ENCODE measurements around the gene EFTUD2.

Gene EFTUD2

GRCh38 chr17:44859701-44860100 lies 39.5 kb downstream of the EFTUD2 start:
- Histone ChIP-seq H3K27me3 (replicated peaks; ENCODE audit: control insufficient read depth, insufficient read depth, low read length) (no peaks in the 10 kb centered on the region), H3K4me3 (ENCODE audit: low read length) (no peak overlapping the region), H3K36me3 (ENCODE audit: control insufficient read depth, insufficient read depth, low read length, severe bottlenecking) (peaks cover 94% of the 10 kb centered on the region), H3K9ac (ENCODE audit: low read length) (no peak overlapping the region), H3K4me1 (ENCODE audit: control insufficient read depth, insufficient read depth, low read length) (peaks cover 6% of the 10 kb centered on the region), H3K9me3 (ENCODE audit: control insufficient read depth, low read length) (no peaks in the 10 kb centered on the region)
- DNase-seq (ENCODE audit: low read depth): no peak

- H3K36me3 ChIP-seq (ENCODE audit: control insufficient read depth, insufficient read depth, low read length, severe bottlenecking): peaks cover 90% of the 10 kb centered on the region
- H3K4me3 ChIP-seq (ENCODE audit: low read length): no peak overlapping the region
- no peak for DNase-seq (ENCODE audit: low read depth)
- H3K9ac ChIP-seq (ENCODE audit: low read length): no peak overlapping the region
- H3K9me3 ChIP-seq (ENCODE audit: control insufficient read depth, low read length): no peaks in the 10 kb centered on the region
- H3K4me1 ChIP-seq (ENCODE audit: control insufficient read depth, insufficient read depth, low read length): peaks cover 6% of the 10 kb centered on the region
- no peaks in the 10 kb centered on the region for H3K27me3 ChIP-seq (replicated peaks; ENCODE audit: control insufficient read depth, insufficient read depth, low read length)
Observed at GRCh38 chr17:44854192-44854591, 45.1 kb downstream of the EFTUD2 start.

- no peak overlapping the region for H3K9ac ChIP-seq (ENCODE audit: low read length)
- H3K4me3 ChIP-seq (ENCODE audit: low read length): no peak overlapping the region
- no peak for DNase-seq (ENCODE audit: low read depth)
- peaks cover 56% of the 10 kb centered on the region for H3K36me3 ChIP-seq (ENCODE audit: control insufficient read depth, insufficient read depth, low read length, severe bottlenecking)
- no peaks in the 10 kb centered on the region for H3K27me3 ChIP-seq (replicated peaks; ENCODE audit: control insufficient read depth, insufficient read depth, low read length)
- H3K9me3 ChIP-seq (ENCODE audit: control insufficient read depth, low read length): no peaks in the 10 kb centered on the region
- no peaks in the 10 kb centered on the region for H3K4me1 ChIP-seq (ENCODE audit: control insufficient read depth, insufficient read depth, low read length)
Observed at GRCh38 chr17:44850612-44851011, 48.6 kb downstream of the EFTUD2 start.

- DNase-seq (ENCODE audit: low read depth): no peak
- Histone ChIP-seq H3K4me3 (ENCODE audit: low read length) (no peak overlapping the region), H3K9ac (ENCODE audit: low read length) (no peak overlapping the region), H3K9me3 (ENCODE audit: control insufficient read depth, low read length) (no peaks in the 10 kb centered on the region), H3K4me1 (ENCODE audit: control insufficient read depth, insufficient read depth, low read length) (no peaks in the 10 kb centered on the region), H3K27me3 (replicated peaks; ENCODE audit: control insufficient read depth, insufficient read depth, low read length) (no peaks in the 10 kb centered on the region), H3K36me3 (ENCODE audit: control insufficient read depth, insufficient read depth, low read length, severe bottlenecking) (peaks cover 50% of the 10 kb centered on the region)
Observed at GRCh38 chr17:44850025-44850424, 49.2 kb downstream of the EFTUD2 start.

GRCh38 chr17:44848961-44849489 lies 50.2 kb downstream of the EFTUD2 start:
- H3K9ac ChIP-seq (ENCODE audit: low read length): no peak overlapping the region
- H3K9me3 ChIP-seq (ENCODE audit: control insufficient read depth, low read length): no peaks in the 10 kb centered on the region
- H3K36me3 ChIP-seq (ENCODE audit: control insufficient read depth, insufficient read depth, low read length, severe bottlenecking): peaks cover 40% of the 10 kb centered on the region
- H3K4me1 ChIP-seq (ENCODE audit: control insufficient read depth, insufficient read depth, low read length): peaks cover 3% of the 10 kb centered on the region
- H3K27me3 ChIP-seq (replicated peaks; ENCODE audit: control insufficient read depth, insufficient read depth, low read length): no peaks in the 10 kb centered on the region
- no peak overlapping the region for H3K4me3 ChIP-seq (ENCODE audit: low read length)
- no peak for DNase-seq (ENCODE audit: low read depth)

GRCh38 chr17:44848257-44848795 lies 50.9 kb downstream of the EFTUD2 start:
- Histone ChIP-seq H3K9me3 (ENCODE audit: control insufficient read depth, low read length) (no peaks in the 10 kb centered on the region), H3K27me3 (replicated peaks; ENCODE audit: control insufficient read depth, insufficient read depth, low read length) (no peaks in the 10 kb centered on the region), H3K4me3 (ENCODE audit: low read length) (no peak overlapping the region), H3K9ac (ENCODE audit: low read length) (no peak overlapping the region), H3K4me1 (ENCODE audit: control insufficient read depth, insufficient read depth, low read length) (peaks cover 3% of the 10 kb centered on the region), H3K36me3 (ENCODE audit: control insufficient read depth, insufficient read depth, low read length, severe bottlenecking) (peaks cover 33% of the 10 kb centered on the region)
- DNase-seq (ENCODE audit: low read depth): no peak

- peaks cover 29% of the 10 kb centered on the region for H3K36me3 ChIP-seq (ENCODE audit: control insufficient read depth, insufficient read depth, low read length, severe bottlenecking)
- no peaks in the 10 kb centered on the region for H3K27me3 ChIP-seq (replicated peaks; ENCODE audit: control insufficient read depth, insufficient read depth, low read length)
- no peaks in the 10 kb centered on the region for H3K9me3 ChIP-seq (ENCODE audit: control insufficient read depth, low read length)
- H3K4me1 ChIP-seq (ENCODE audit: control insufficient read depth, insufficient read depth, low read length): peaks cover 3% of the 10 kb centered on the region
- DNase-seq (ENCODE audit: low read depth): no peak
- no peak within 1 kb of the TSS for H3K4me3 ChIP-seq (ENCODE audit: low read length)
- H3K9ac ChIP-seq (ENCODE audit: low read length): no peak within 1 kb of the TSS
Observed at GRCh38 chr17:44847586-44847985, 51.7 kb downstream of the EFTUD2 start, which contains the start of gene HIGD1B. HIGD1B (plus strand) TSS chr17:44847883; CDS start chr17:44848153, 270 bp downstream.

GRCh38 chr17:44846206-44846605 lies 53.0 kb downstream of the EFTUD2 start:
- no peaks in the 10 kb centered on the region for H3K27me3 ChIP-seq (replicated peaks; ENCODE audit: control insufficient read depth, insufficient read depth, low read length)
- H3K9ac ChIP-seq (ENCODE audit: low read length): no peak overlapping the region
- no peak for DNase-seq (ENCODE audit: low read depth)
- peaks cover 15% of the 10 kb centered on the region for H3K36me3 ChIP-seq (ENCODE audit: control insufficient read depth, insufficient read depth, low read length, severe bottlenecking)
- no peaks in the 10 kb centered on the region for H3K9me3 ChIP-seq (ENCODE audit: control insufficient read depth, low read length)
- H3K4me3 ChIP-seq (ENCODE audit: low read length): no peak overlapping the region
- peaks cover 3% of the 10 kb centered on the region for H3K4me1 ChIP-seq (ENCODE audit: control insufficient read depth, insufficient read depth, low read length)

- Histone ChIP-seq H3K36me3 (ENCODE audit: control insufficient read depth, insufficient read depth, low read length, severe bottlenecking) (no peaks in the 10 kb centered on the region), H3K4me1 (ENCODE audit: control insufficient read depth, insufficient read depth, low read length) (peaks cover 3% of the 10 kb centered on the region), H3K9me3 (ENCODE audit: control insufficient read depth, low read length) (no peaks in the 10 kb centered on the region), H3K9ac (ENCODE audit: low read length) (no peak overlapping the region), H3K4me3 (ENCODE audit: low read length) (no peak overlapping the region), H3K27me3 (replicated peaks; ENCODE audit: control insufficient read depth, insufficient read depth, low read length) (no peaks in the 10 kb centered on the region)
- DNase-seq (ENCODE audit: low read depth): no peak
Observed at GRCh38 chr17:44844390-44844830, 54.8 kb downstream of the EFTUD2 start.

- no peak overlapping the region for H3K9ac ChIP-seq (ENCODE audit: low read length)
- no peaks in the 10 kb centered on the region for H3K36me3 ChIP-seq (ENCODE audit: control insufficient read depth, insufficient read depth, low read length, severe bottlenecking)
- H3K4me3 ChIP-seq (ENCODE audit: low read length): no peak overlapping the region
- DNase-seq (ENCODE audit: low read depth): no peak
- H3K27me3 ChIP-seq (replicated peaks; ENCODE audit: control insufficient read depth, insufficient read depth, low read length): no peaks in the 10 kb centered on the region
- peaks cover 3% of the 10 kb centered on the region for H3K4me1 ChIP-seq (ENCODE audit: control insufficient read depth, insufficient read depth, low read length)
- H3K9me3 ChIP-seq (ENCODE audit: control insufficient read depth, low read length): no peaks in the 10 kb centered on the region
Observed at GRCh38 chr17:44842748-44843147, 56.5 kb downstream of the EFTUD2 start.

- Histone ChIP-seq H3K27me3 (replicated peaks; ENCODE audit: control insufficient read depth, insufficient read depth, low read length) (no peaks in the 10 kb centered on the region), H3K4me3 (ENCODE audit: low read length) (no peak overlapping the region), H3K4me1 (ENCODE audit: control insufficient read depth, insufficient read depth, low read length) (peaks cover 3% of the 10 kb centered on the region), H3K36me3 (ENCODE audit: control insufficient read depth, insufficient read depth, low read length, severe bottlenecking) (no peaks in the 10 kb centered on the region), H3K9me3 (ENCODE audit: control insufficient read depth, low read length) (no peaks in the 10 kb centered on the region), H3K9ac (ENCODE audit: low read length) (no peak overlapping the region)
- no peak for DNase-seq (ENCODE audit: low read depth)
Observed at GRCh38 chr17:44840936-44841335, 58.3 kb downstream of the EFTUD2 start.

GRCh38 chr17:44840274-44840673 lies 59.0 kb downstream of the EFTUD2 start:
- Histone ChIP-seq H3K9me3 (ENCODE audit: control insufficient read depth, low read length) (no peaks in the 10 kb centered on the region), H3K36me3 (ENCODE audit: control insufficient read depth, insufficient read depth, low read length, severe bottlenecking) (no peaks in the 10 kb centered on the region), H3K9ac (ENCODE audit: low read length) (no peak overlapping the region), H3K4me3 (ENCODE audit: low read length) (no peak overlapping the region), H3K4me1 (ENCODE audit: control insufficient read depth, insufficient read depth, low read length) (peaks cover 3% of the 10 kb centered on the region), H3K27me3 (replicated peaks; ENCODE audit: control insufficient read depth, insufficient read depth, low read length) (no peaks in the 10 kb centered on the region)
- DNase-seq (ENCODE audit: low read depth): no peak
